H1 (cell line): ENCODE results near the gene CAMTA2.

ENCODE experiments used
- CREB1 ChIP-seq: IDR thresholded peaks from 2 replicates; pipeline ENCODE4 v1.6.1; 2012; ENCODE audit warnings: inconsistent platforms
- POLR2A ChIP-seq, 2 experiments: IDR thresholded peaks; 1 replicate in 1 of 2; 2 replicates in 1 of 2; pipeline ENCODE4 v1.6.1; 2011; ENCODE audit warnings: low read depth in 2 of 2, low read length in 2 of 2, mild to moderate bottlenecking in 2 of 2; ENCODE audit errors: control extremely low read depth in 1 of 2
- TF ChIP-seq, protein P1 (sequence below), 3 experiments: IDR thresholded peaks; 1 replicate in 2 of 3; 2 replicates in 1 of 3; pipeline versions ENCODE4 v1.5.1 to v1.6.1; 2011; ENCODE audit warnings: low read length in 3 of 3, mild to moderate bottlenecking in 3 of 3, inconsistent platforms in 2 of 3, low read depth in 1 of 3, moderate library complexity in 1 of 3; ENCODE audit not compliant: insufficient read depth in 1 of 3; ENCODE audit errors: control extremely low read depth in 1 of 3

DNA sequence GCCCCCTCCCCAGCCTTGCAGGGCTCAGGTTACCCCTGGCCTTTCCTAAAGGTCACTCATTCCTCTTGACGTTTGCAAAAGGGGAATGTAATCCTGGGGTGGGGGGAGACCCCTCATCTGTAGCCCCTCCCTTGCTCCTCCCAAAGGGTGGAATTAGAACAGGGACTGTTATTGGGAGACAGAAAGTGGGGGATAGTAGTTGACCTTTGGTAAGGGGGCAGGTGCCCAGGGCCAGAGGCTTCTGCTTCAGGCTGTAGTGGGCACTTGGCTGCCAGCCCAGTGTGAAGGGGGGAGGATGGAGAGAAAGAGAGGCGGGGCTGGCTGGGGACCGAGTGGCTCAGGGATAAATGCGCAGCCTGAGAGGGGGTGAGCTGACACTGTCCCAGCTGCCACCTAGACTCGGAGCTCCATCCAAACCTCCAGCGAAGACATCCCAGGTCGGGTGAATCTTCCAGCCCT lies 36.7 kb downstream of the CAMTA2 start, which contains the start of gene ENO3:
- TF ChIP-seq, protein P1, sequence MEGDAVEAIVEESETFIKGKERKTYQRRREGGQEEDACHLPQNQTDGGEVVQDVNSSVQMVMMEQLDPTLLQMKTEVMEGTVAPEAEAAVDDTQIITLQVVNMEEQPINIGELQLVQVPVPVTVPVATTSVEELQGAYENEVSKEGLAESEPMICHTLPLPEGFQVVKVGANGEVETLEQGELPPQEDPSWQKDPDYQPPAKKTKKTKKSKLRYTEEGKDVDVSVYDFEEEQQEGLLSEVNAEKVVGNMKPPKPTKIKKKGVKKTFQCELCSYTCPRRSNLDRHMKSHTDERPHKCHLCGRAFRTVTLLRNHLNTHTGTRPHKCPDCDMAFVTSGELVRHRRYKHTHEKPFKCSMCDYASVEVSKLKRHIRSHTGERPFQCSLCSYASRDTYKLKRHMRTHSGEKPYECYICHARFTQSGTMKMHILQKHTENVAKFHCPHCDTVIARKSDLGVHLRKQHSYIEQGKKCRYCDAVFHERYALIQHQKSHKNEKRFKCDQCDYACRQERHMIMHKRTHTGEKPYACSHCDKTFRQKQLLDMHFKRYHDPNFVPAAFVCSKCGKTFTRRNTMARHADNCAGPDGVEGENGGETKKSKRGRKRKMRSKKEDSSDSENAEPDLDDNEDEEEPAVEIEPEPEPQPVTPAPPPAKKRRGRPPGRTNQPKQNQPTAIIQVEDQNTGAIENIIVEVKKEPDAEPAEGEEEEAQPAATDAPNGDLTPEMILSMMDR (IDR thresholded peaks at IDR 0.05; ENCODE audit: control extremely low read depth in 1 of 3, insufficient read depth in 1 of 3, low read depth in 1 of 3, low read length in 3 of 3), result no peak
- TF ChIP-seq POLR2A (IDR thresholded peaks at IDR 0.05; ENCODE audit: control extremely low read depth in 1 of 2, low read depth in 2 of 2, low read length in 2 of 2), result no peak
- TF ChIP-seq CREB1, result no peak
